ENCODE results near the gene MAGOH. TPM values are rescaled to one million over a fixed set of nuclear protein-coding genes. Genes with fewer than 3 reads are reported as not detected.

Gene MAGOH
- total and polyA plus RNA-seq, 2 donors (not counting 1 experiment from before 2014, with no cell fraction given) = 10.8 to 45.6 TPM

DNA sequence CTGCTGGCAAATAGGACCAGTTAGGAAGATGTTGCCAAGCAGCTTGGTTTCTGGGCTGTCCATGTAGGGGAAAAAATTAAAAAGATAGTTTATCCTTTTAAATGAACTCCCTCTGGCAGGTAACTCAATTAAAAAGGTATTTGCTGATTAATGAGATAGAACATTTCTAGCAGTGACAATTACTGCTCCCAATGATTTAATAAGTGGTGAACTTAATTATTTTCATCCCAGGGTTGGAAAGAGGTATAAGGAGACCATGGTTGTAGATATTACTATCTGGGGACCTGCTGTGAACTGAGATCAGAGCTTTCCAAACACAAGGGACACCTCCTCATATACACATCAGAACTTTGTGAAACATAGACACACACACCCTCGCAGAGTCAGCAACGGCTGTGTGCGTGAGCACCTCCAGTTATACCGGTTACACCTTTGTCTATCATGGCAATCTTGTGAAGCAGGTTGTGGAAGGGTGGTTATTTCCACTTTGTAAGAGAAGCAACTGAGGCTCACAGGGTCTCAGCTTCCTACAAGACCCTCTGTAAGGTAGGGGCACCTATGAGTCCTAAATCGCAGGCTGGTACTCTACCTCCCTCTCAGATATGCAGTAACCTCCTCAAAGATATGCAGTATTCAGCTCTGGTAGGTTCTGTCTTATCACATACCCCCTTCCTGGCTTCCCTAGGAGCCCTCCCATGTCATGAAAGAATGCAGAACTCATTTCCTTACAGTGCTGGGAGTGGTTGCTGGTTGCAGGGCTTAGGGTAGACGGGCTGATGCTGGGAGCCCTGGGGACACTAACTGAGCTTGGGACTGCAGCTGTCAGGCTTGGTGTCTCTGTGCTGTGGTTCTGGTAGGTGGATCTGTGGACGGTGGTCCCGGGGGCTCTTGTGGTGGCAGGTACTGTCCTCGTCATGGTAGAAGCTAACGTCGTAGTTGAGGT, 18.5 kb upstream of the MAGOH start:
- Histone ChIP-seq H3K9me3 (ENCODE audit: control extremely low read depth in 1 of 3, control insufficient read depth in 2 of 3, insufficient read depth in 1 of 3, low read length in 2 of 3) (no peaks in the 10 kb centered on the region), H3K4me2 (replicated peaks; ENCODE audit: low read depth, low read length, poor library complexity, severe bottlenecking) (no peak overlapping the region), H3K79me2 (ENCODE audit: control insufficient read depth, insufficient read depth, low read length) (no peaks in the 10 kb centered on the region), H3K4me1 (ENCODE audit: control insufficient read depth in 2 of 2, insufficient read depth in 2 of 2, low read length in 2 of 2) (peaks cover 5 to 15% of the 10 kb centered on the region in 2 donors), H3K27me3 (replicated peaks in 1 of 4; ENCODE audit: control extremely low read depth in 1 of 4, control insufficient read depth in 3 of 4, insufficient read depth in 4 of 4, low read length in 3 of 4) (no peaks in the 10 kb centered on the region), H4K20me1 (ENCODE audit: control insufficient read depth, insufficient read depth, low read length, poor library complexity, severe bottlenecking) (no peaks in the 10 kb centered on the region), H3K4me3 (ENCODE audit: control extremely low read depth in 1 of 5, extremely low read depth in 1 of 5, insufficient read depth in 1 of 5, low read depth in 2 of 5, low read length in 4 of 5) (no peak overlapping the region), H3K36me3 (replicated peaks in 1 of 2; ENCODE audit: control extremely low read depth in 1 of 2, control insufficient read depth in 1 of 2, extremely low read depth in 1 of 2, insufficient read depth in 2 of 2, low read length in 1 of 2) (peaks cover 0 to 3% of the 10 kb centered on the region in 2 experiments), H2AFZ (ENCODE audit: insufficient read depth, low read depth, low read length, poor library complexity, severe bottlenecking) (no peak overlapping the region), H3K9ac (ENCODE audit: low read length) (no peak overlapping the region), H3K27ac (ENCODE audit: low read length in 2 of 2) (no peak overlapping the region)
- no peak for DNase-seq
- Mint-ChIP-seq H3K27me3 (no peaks in the 10 kb centered on the region), H3K9me3 (ENCODE audit: insufficient read depth) (no peaks in the 10 kb centered on the region), H3K4me3 (no peak overlapping the region), H3K4me1 (peaks cover 11% of the 10 kb centered on the region), H3K27ac (no peak overlapping the region)
- no peak for ATAC-seq (ENCODE audit: low read depth)
- TF ChIP-seq, protein P1, sequence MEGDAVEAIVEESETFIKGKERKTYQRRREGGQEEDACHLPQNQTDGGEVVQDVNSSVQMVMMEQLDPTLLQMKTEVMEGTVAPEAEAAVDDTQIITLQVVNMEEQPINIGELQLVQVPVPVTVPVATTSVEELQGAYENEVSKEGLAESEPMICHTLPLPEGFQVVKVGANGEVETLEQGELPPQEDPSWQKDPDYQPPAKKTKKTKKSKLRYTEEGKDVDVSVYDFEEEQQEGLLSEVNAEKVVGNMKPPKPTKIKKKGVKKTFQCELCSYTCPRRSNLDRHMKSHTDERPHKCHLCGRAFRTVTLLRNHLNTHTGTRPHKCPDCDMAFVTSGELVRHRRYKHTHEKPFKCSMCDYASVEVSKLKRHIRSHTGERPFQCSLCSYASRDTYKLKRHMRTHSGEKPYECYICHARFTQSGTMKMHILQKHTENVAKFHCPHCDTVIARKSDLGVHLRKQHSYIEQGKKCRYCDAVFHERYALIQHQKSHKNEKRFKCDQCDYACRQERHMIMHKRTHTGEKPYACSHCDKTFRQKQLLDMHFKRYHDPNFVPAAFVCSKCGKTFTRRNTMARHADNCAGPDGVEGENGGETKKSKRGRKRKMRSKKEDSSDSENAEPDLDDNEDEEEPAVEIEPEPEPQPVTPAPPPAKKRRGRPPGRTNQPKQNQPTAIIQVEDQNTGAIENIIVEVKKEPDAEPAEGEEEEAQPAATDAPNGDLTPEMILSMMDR (IDR thresholded peaks at IDR 0.05) = no peak
- no peak for TF ChIP-seq EZH2 (IDR thresholded peaks at IDR 0.05; ENCODE audit: borderline replicate concordance, insufficient read depth, low read depth, low read length, poor library complexity, severe bottlenecking)
- ChIA-PET POLR2A (no interaction called here), CTCF (interaction anchor here (1.2 kb wide), 1 partner anchor 22 kb away, joined by 3 read pairs; no protein-coding TSS in a partner anchor)
- WGBS (ENCODE audit: insufficient coverage) = 97% methylated on average over 6 of the region's 11 CpGs
- intact Hi-C loops (cut with micrococcal nuclease) = no loop called here

DNA sequence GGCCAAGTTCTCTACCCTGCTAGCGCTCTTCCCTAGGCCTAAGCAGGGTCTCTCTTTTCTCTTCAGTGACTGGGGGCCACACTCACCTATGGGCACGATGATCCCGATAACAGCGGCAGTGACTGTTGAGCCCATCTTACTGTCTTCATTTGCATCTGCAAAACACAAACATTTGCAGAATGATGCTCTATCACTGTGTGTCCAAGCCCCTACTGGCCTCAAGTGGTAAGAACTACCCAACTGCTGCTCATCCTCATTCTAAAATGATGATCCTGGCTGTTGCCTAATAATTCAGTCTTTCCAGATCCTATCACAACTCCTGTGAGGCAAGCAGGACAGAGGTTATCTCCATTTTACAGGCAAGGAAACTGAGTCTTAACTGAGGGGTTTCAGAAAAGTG, 16.7 kb upstream of the MAGOH start:
- H3K27ac Mint-ChIP-seq = no peak overlapping the region
- 95% methylated on average over 4 of the region's 4 CpGs for WGBS (ENCODE audit: insufficient coverage)
- intact Hi-C loops (cut with micrococcal nuclease) = no loop called here
- Histone ChIP-seq H3K27ac (ENCODE audit: low read length in 2 of 2) (no peak overlapping the region), H3K4me1 (ENCODE audit: control insufficient read depth in 2 of 2, insufficient read depth in 2 of 2, low read length in 2 of 2) (peaks cover 3 to 7% of the 10 kb centered on the region in 2 donors), H4K20me1 (ENCODE audit: control insufficient read depth, insufficient read depth, low read length, poor library complexity, severe bottlenecking) (no peaks in the 10 kb centered on the region), H3K9ac (ENCODE audit: low read length) (no peak overlapping the region), H3K4me3 (ENCODE audit: control extremely low read depth in 1 of 5, extremely low read depth in 1 of 5, insufficient read depth in 1 of 5, low read depth in 2 of 5, low read length in 4 of 5) (no peak overlapping the region), H3K4me2 (replicated peaks; ENCODE audit: low read depth, low read length, poor library complexity, severe bottlenecking) (no peak overlapping the region), H3K79me2 (ENCODE audit: control insufficient read depth, insufficient read depth, low read length) (no peaks in the 10 kb centered on the region), H3K27me3 (replicated peaks in 1 of 4; ENCODE audit: control extremely low read depth in 1 of 4, control insufficient read depth in 3 of 4, insufficient read depth in 4 of 4, low read length in 3 of 4) (no peaks in the 10 kb centered on the region), H3K9me3 (ENCODE audit: control extremely low read depth in 1 of 3, control insufficient read depth in 2 of 3, insufficient read depth in 1 of 3, low read length in 2 of 3) (no peaks in the 10 kb centered on the region), H3K36me3 (replicated peaks in 1 of 2; ENCODE audit: control extremely low read depth in 1 of 2, control insufficient read depth in 1 of 2, extremely low read depth in 1 of 2, insufficient read depth in 2 of 2, low read length in 1 of 2) (peaks cover 3% of the 10 kb centered on the region in 2 experiments), H2AFZ (ENCODE audit: insufficient read depth, low read depth, low read length, poor library complexity, severe bottlenecking) (no peak overlapping the region)
- no peaks in the 10 kb centered on the region for H3K9me3 Mint-ChIP-seq (ENCODE audit: insufficient read depth)
- ChIA-PET POLR2A (no interaction called here), CTCF (no interaction called here)
- no peak for TF ChIP-seq EZH2 (IDR thresholded peaks at IDR 0.05; ENCODE audit: borderline replicate concordance, insufficient read depth, low read depth, low read length, poor library complexity, severe bottlenecking)
- TF ChIP-seq, protein P1 (IDR thresholded peaks at IDR 0.05) = no peak
- no peak for DNase-seq
- peaks cover 4% of the 10 kb centered on the region for H3K4me1 Mint-ChIP-seq
- no peaks in the 10 kb centered on the region for H3K27me3 Mint-ChIP-seq
- no peak for ATAC-seq (ENCODE audit: low read depth)
- H3K4me3 Mint-ChIP-seq = no peak overlapping the region
